ENCODE results near the gene KIAA1755. TPM values are rescaled to one million over a fixed set of nuclear protein-coding genes. Genes with fewer than 3 reads are reported as not detected.

The KIAA1755 gene
- total and polyA plus RNA-seq, 10 donors = 0.51 to 7.3 (median 4.7) TPM

GRCh38 chr20:38242848-38243708 lies 17.5 kb downstream of the KIAA1755 start:
- Histone ChIP-seq H3K27ac (peak overlapping the region in 1 of 8 donors; percentile 7), H3K4me1 (no peaks in the 10 kb centered on the region), H3K9me3 (peaks cover 0 to 58% (median 36%) of the 10 kb centered on the region in 8 donors), H3K27me3 (replicated peaks in 1 of 7) (peaks cover 0 to 26% (median 0%) of the 10 kb centered on the region in 7 donors), H3K4me3 (peak overlapping the region in 1 of 8 donors; percentile 13), H3K36me3 (no peaks in the 10 kb centered on the region)
- TF ChIP-seq, protein P1, sequence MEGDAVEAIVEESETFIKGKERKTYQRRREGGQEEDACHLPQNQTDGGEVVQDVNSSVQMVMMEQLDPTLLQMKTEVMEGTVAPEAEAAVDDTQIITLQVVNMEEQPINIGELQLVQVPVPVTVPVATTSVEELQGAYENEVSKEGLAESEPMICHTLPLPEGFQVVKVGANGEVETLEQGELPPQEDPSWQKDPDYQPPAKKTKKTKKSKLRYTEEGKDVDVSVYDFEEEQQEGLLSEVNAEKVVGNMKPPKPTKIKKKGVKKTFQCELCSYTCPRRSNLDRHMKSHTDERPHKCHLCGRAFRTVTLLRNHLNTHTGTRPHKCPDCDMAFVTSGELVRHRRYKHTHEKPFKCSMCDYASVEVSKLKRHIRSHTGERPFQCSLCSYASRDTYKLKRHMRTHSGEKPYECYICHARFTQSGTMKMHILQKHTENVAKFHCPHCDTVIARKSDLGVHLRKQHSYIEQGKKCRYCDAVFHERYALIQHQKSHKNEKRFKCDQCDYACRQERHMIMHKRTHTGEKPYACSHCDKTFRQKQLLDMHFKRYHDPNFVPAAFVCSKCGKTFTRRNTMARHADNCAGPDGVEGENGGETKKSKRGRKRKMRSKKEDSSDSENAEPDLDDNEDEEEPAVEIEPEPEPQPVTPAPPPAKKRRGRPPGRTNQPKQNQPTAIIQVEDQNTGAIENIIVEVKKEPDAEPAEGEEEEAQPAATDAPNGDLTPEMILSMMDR (IDR thresholded peaks at IDR 0.05 in 8 of 11, conservative IDR thresholded peaks at IDR 0.05 in 3 of 11) = peak in 3 of 11 experiments; percentile 17 to 37 (median 36)
- no peak for TF ChIP-seq POLR2A (IDR thresholded peaks at IDR 0.05)
- TF ChIP-seq POLR2AphosphoS5 (IDR thresholded peaks at IDR 0.05) = no peak
- peak; percentile 34 for DNase-seq
- intact Hi-C loops (cut with DNase I; ENCODE audit: low total_unique reads) = no loop called here
- 47 to 56% (median 52%) methylated on average over 5 of the region's 5 CpGs for WGBS, 5 donors

- WGBS, 5 donors = 75 to 93% (median 91%) methylated on average over 3 of the region's 3 CpGs
- TF ChIP-seq POLR2AphosphoS5 (IDR thresholded peaks at IDR 0.05) = no peak
- TF ChIP-seq POLR2A (IDR thresholded peaks at IDR 0.05) = no peak
- TF ChIP-seq, protein P1 (IDR thresholded peaks at IDR 0.05 in 8 of 11, conservative IDR thresholded peaks at IDR 0.05 in 3 of 11) = no peak
- intact Hi-C loops (cut with DNase I; ENCODE audit: low total_unique reads) = no loop called here
These were observed 19.3 kb downstream of the KIAA1755 start for GRCh38 chr20:38241201-38241600.

GRCh38 chr20:38239441-38239840 lies 21.1 kb downstream of the KIAA1755 start:
- DNase-seq = no peak
- H3K27me3 ChIP-seq (replicated peaks in 1 of 7) = peaks cover 0 to 26% (median 0%) of the 10 kb centered on the region in 7 donors
- TF ChIP-seq POLR2AphosphoS5 (IDR thresholded peaks at IDR 0.05) = no peak
- TF ChIP-seq POLR2A (IDR thresholded peaks at IDR 0.05) = no peak
- TF ChIP-seq, protein P1 (IDR thresholded peaks at IDR 0.05 in 8 of 11, conservative IDR thresholded peaks at IDR 0.05 in 3 of 11) = no peak
- 37 to 54% (median 48%) methylated on average over 3 of the region's 3 CpGs for WGBS, 5 donors
- no peak overlapping the region for H3K27ac ChIP-seq
- peaks cover 0 to 55% (median 36%) of the 10 kb centered on the region in 8 donors for H3K9me3 ChIP-seq
- H3K4me3 ChIP-seq = no peak overlapping the region
- intact Hi-C loops (cut with DNase I; ENCODE audit: low total_unique reads) = loop anchor here (10.0 kb wide), 1 partner anchor 165 kb away; no protein-coding TSS in a partner anchor
- no peaks in the 10 kb centered on the region for H3K36me3 ChIP-seq
- no peaks in the 10 kb centered on the region for H3K4me1 ChIP-seq

More at GRCh38 chr20:38241201-38241600, 19.3 kb downstream of the KIAA1755 start:
- Histone ChIP-seq H3K4me1 (no peaks in the 10 kb centered on the region), H3K9me3 (peaks cover 0 to 58% (median 36%) of the 10 kb centered on the region in 8 donors), H3K27me3 (replicated peaks in 1 of 7) (peaks cover 0 to 26% (median 0%) of the 10 kb centered on the region in 7 donors), H3K27ac (no peak overlapping the region), H3K36me3 (no peaks in the 10 kb centered on the region), H3K4me3 (no peak overlapping the region)
- peak; percentile 4 for DNase-seq

- TF ChIP-seq POLR2AphosphoS5 (IDR thresholded peaks at IDR 0.05) = no peak
- TF ChIP-seq, protein P1 (IDR thresholded peaks at IDR 0.05 in 8 of 11, conservative IDR thresholded peaks at IDR 0.05 in 3 of 11) = no peak
- no peak for TF ChIP-seq POLR2A (IDR thresholded peaks at IDR 0.05)
- Histone ChIP-seq H3K36me3 (no peaks in the 10 kb centered on the region), H3K27ac (no peak overlapping the region), H3K9me3 (peaks cover 0 to 49% (median 32%) of the 10 kb centered on the region in 8 donors), H3K4me3 (no peak overlapping the region), H3K4me1 (no peaks in the 10 kb centered on the region), H3K27me3 (replicated peaks in 1 of 7) (peaks cover 0 to 26% (median 0%) of the 10 kb centered on the region in 7 donors)
- intact Hi-C loops (cut with DNase I; ENCODE audit: low total_unique reads) = loop anchor here (10.0 kb wide), 1 partner anchor 166 kb away; no protein-coding TSS in a partner anchor
- no peak for DNase-seq
- 57 to 68% (median 60%) methylated on average over 3 of the region's 3 CpGs for WGBS, 5 donors
These were observed 21.7 kb downstream of the KIAA1755 start for GRCh38 chr20:38238829-38239228.

Data from spleen (tissue), 11 donors.